NCI-H774 (cell line): Measurements from ENCODE around the gene HACD3.
A peak's percentile ranks its signal among the peaks of the same experiment; 100 is the strongest.

ENCODE experiments used
- DNase-seq: peaks from one replicate; lab custom pipeline; 2025; lab: John Stamatoyannopoulos, UW

HACD3 gene

GRCh38 chr15:65530318-65531111, at the start of gene HACD3:
HACD3 (plus strand) TSS chr15:65530463; CDS start chr15:65530632, 169 bp downstream.
- DNase-seq: peak; percentile 83

- no peak for DNase-seq
Observed at GRCh38 chr15:65484876-65485275, 45.4 kb upstream of the HACD3 start.

GRCh38 chr15:65494076-65494475, 36.2 kb upstream of the HACD3 start:
- DNase-seq: no peak

GRCh38 chr15:65509321-65509720, 20.9 kb upstream of the HACD3 start:
- DNase-seq: no peak

GRCh38 chr15:65512189-65512588, 18.1 kb upstream of the HACD3 start:
- no peak for DNase-seq

- DNase-seq: no peak
Observed at GRCh38 chr15:65512807-65513416, 17.4 kb upstream of the HACD3 start.

- DNase-seq: peak; percentile 90
Observed at GRCh38 chr15:65516997-65517865, 13.0 kb upstream of the HACD3 start, which contains the start of gene DPP8. DPP8 (minus strand) TSS chr15:65517689; CDS start chr15:65512553, 5,136 bp downstream.

GRCh38 chr15:65517866-65518207, 12.4 kb upstream of the HACD3 start:
- DNase-seq: no peak

GRCh38 chr15:65518633-65519285, 11.5 kb upstream of the HACD3 start:
- no peak for DNase-seq

- DNase-seq: no peak
Observed at GRCh38 chr15:65521350-65521749, 8.9 kb upstream of the HACD3 start.

- DNase-seq: no peak
Observed at GRCh38 chr15:65524226-65524625, 6.0 kb upstream of the HACD3 start.

- DNase-seq: no peak
Observed at GRCh38 chr15:65525622-65526021, 4.6 kb upstream of the HACD3 start.

GRCh38 chr15:65528461-65529060, 1.7 kb upstream of the HACD3 start:
- DNase-seq: no peak

- DNase-seq: no peak
Observed at GRCh38 chr15:65529762-65530317, 423 bp upstream of the HACD3 start.

GRCh38 chr15:65532738-65533051, 2.4 kb downstream of the HACD3 start:
- no peak for DNase-seq

- DNase-seq: no peak
Observed at GRCh38 chr15:65533057-65533756, 2.9 kb downstream of the HACD3 start.

GRCh38 chr15:65535192-65535591, 4.9 kb downstream of the HACD3 start:
- DNase-seq: no peak

- no peak for DNase-seq
Observed at GRCh38 chr15:65540314-65540713, 10.1 kb downstream of the HACD3 start.

- DNase-seq: no peak
Observed at GRCh38 chr15:65541231-65541820, 11.1 kb downstream of the HACD3 start.

GRCh38 chr15:65547841-65548240, 17.6 kb downstream of the HACD3 start:
- DNase-seq: no peak
